Measurements from ENCODE around the gene NDUFS7. TPM values are rescaled to one million over a fixed set of nuclear protein-coding genes. Genes with fewer than 3 reads are reported as not detected.

Gene NDUFS7
- total and polyA plus RNA-seq, 10 of the 15 experiments (the other 5 are each of a cell fraction or from before 2014, with no cell fraction given), result 5.1 to 282 (median 92.9) TPM

GRCh38 chr19:1383312-1384084 is at the start of gene NDUFS7 (continued):
- TF ChIP-seq ZNF687 (IDR thresholded peaks at IDR 0.05) (peak; percentile 67), NR2F1 (conservative IDR thresholded peaks at IDR 0.05) (peak; percentile 98), WRNIP1 (IDR thresholded peaks at IDR 0.05; ENCODE audit: borderline replicate concordance, low read depth, low read length) (peak; percentile 98), SMAD5 (IDR thresholded peaks at IDR 0.05; ENCODE audit: low read depth) (0 out of 2 replicates have a peak, but pooled peaks have one; percentile 30), MEF2B (IDR thresholded peaks at IDR 0.05; ENCODE audit: partially characterized antibody, poor library complexity, severe bottlenecking) (peak; percentile 61), CREB1 (IDR thresholded peaks at IDR 0.05; ENCODE audit: low read depth) (peak; percentile 81), RAD51 (IDR thresholded peaks at IDR 0.05) (no peak), HCFC1 (IDR thresholded peaks at IDR 0.05; ENCODE audit: low read length) (peak; percentile 94), NFIC (IDR thresholded peaks at IDR 0.05; ENCODE audit: low read depth, low read length) (peak; percentile 79), ZNF384 (IDR thresholded peaks at IDR 0.05; ENCODE audit: borderline replicate concordance, low read depth, low read length) (no peak; the same call in 1 of the 2 replicates), MLLT1 (IDR thresholded peaks at IDR 0.05) (peak; percentile 86), KLF5 (IDR thresholded peaks at IDR 0.05; ENCODE audit: partially characterized antibody) (peak; percentile 93), SPI1 (IDR thresholded peaks at IDR 0.05; ENCODE audit: borderline replicate concordance, insufficient read depth, low read depth, low read length) (no peak), CHD2 (IDR thresholded peaks at IDR 0.05; ENCODE audit: borderline replicate concordance, low read depth, low read length) (peak; percentile 71; the same call in 1 of the 2 replicates), SIN3A (IDR thresholded peaks at IDR 0.05; ENCODE audit: low read depth, low read length) (peak; percentile 96), CBX3 (IDR thresholded peaks at IDR 0.05; ENCODE audit: borderline replicate concordance, low read depth) (no peak)
- TF ChIP-seq, protein P1, sequence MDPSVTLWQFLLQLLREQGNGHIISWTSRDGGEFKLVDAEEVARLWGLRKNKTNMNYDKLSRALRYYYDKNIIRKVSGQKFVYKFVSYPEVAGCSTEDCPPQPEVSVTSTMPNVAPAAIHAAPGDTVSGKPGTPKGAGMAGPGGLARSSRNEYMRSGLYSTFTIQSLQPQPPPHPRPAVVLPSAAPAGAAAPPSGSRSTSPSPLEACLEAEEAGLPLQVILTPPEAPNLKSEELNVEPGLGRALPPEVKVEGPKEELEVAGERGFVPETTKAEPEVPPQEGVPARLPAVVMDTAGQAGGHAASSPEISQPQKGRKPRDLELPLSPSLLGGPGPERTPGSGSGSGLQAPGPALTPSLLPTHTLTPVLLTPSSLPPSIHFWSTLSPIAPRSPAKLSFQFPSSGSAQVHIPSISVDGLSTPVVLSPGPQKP (IDR thresholded peaks at IDR 0.05; ENCODE audit: low read depth, low read length), result peak; percentile 86
- TF ChIP-seq, protein P2, sequence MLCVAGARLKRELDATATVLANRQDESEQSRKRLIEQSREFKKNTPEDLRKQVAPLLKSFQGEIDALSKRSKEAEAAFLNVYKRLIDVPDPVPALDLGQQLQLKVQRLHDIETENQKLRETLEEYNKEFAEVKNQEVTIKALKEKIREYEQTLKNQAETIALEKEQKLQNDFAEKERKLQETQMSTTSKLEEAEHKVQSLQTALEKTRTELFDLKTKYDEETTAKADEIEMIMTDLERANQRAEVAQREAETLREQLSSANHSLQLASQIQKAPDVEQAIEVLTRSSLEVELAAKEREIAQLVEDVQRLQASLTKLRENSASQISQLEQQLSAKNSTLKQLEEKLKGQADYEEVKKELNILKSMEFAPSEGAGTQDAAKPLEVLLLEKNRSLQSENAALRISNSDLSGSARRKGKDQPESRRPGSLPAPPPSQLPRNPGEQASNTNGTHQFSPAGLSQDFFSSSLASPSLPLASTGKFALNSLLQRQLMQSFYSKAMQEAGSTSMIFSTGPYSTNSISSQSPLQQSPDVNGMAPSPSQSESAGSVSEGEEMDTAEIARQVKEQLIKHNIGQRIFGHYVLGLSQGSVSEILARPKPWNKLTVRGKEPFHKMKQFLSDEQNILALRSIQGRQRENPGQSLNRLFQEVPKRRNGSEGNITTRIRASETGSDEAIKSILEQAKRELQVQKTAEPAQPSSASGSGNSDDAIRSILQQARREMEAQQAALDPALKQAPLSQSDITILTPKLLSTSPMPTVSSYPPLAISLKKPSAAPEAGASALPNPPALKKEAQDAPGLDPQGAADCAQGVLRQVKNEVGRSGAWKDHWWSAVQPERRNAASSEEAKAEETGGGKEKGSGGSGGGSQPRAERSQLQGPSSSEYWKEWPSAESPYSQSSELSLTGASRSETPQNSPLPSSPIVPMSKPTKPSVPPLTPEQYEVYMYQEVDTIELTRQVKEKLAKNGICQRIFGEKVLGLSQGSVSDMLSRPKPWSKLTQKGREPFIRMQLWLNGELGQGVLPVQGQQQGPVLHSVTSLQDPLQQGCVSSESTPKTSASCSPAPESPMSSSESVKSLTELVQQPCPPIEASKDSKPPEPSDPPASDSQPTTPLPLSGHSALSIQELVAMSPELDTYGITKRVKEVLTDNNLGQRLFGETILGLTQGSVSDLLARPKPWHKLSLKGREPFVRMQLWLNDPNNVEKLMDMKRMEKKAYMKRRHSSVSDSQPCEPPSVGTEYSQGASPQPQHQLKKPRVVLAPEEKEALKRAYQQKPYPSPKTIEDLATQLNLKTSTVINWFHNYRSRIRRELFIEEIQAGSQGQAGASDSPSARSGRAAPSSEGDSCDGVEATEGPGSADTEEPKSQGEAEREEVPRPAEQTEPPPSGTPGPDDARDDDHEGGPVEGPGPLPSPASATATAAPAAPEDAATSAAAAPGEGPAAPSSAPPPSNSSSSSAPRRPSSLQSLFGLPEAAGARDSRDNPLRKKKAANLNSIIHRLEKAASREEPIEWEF (IDR thresholded peaks at IDR 0.05; ENCODE audit: insufficient replicate concordance, low read depth, low read length), result no peak

All from GM12878 (cell line).